Psoas muscle (tissue), 8 donors: ENCODE measurements around the gene RFLNA. TPM values are rescaled to one million over a fixed set of nuclear protein-coding genes. Genes with fewer than 3 reads are reported as not detected.

Experiments used
- ATAC-seq, 4 donors: fragments of 200-7000 bp; cut with Tn5 transposase; one replicate each; pipeline ENCODE4 v1.9.1; 2020; ENCODE audit warnings: moderate library complexity in 3 of 4, mild to moderate bottlenecking in 2 of 4
- DNase-seq, 2 donors: peaks; one replicate each; pipeline ENCODE4 v3.0.0-alpha.2; 2020
- H3K27ac ChIP-seq: fragments of 200-600 bp; one replicate; pipeline ENCODE4 v1.8.0; 2022
- H3K27me3 ChIP-seq, 3 donors: fragments of 200-600 bp in 1 of 3; one replicate each; pipeline versions ENCODE4 v1.6.1 to v1.8.0; 2013 to 2022; ENCODE audit warnings: low read length in 2 of 3, mild to moderate bottlenecking in 2 of 3, moderate library complexity in 1 of 3; ENCODE audit not compliant: insufficient read depth in 3 of 3
- H3K36me3 ChIP-seq, 2 donors: fragments of 200-600 bp in 1 of 2; one replicate each; pipeline versions ENCODE4 v1.6.1 to v1.8.0; 2013 to 2022; ENCODE audit warnings: low read depth in 1 of 2, mild to moderate bottlenecking in 1 of 2, moderate library complexity in 1 of 2; ENCODE audit not compliant: insufficient read depth in 1 of 2
- H3K4me1 ChIP-seq: fragments of 200-600 bp; one replicate; pipeline ENCODE4 v1.8.0; 2022
- H3K4me3 ChIP-seq: fragments of 200-600 bp; one replicate; pipeline ENCODE4 v1.8.0; 2022; ENCODE audit warnings: mild to moderate bottlenecking
- H3K9me3 ChIP-seq: fragments of 200-600 bp; one replicate; pipeline ENCODE4 v1.8.0; 2022
- CTCF ChIP-seq: fragments of 200-600 bp; IDR thresholded peaks from one replicate; pipeline ENCODE4 v1.8.0; 2022; ENCODE audit warnings: antibody characterized with exemption
- WGBS, 3 donors: extraction: QIAGEN DNeasy Blood & Tissue Kit; methylation state at CpG; one replicate each; pipeline versions ENCODE4 v1.1.6 to v1.1.7; 2013; 5-methylcytosine and 5-hydroxymethylcytosine counted together
- intact Hi-C, 2 donors: fragments of 100-400 bp; cut with DNase I; formaldehyde crosslinking; loops; one replicate each; pipeline versions ENCODE4 v1.11.0 to v1.14.2; 2022
- polyA plus RNA-seq, 3 donors: library from polyadenylated mRNA; stranded (reverse); fragments of 200-250 nt; gene quantifications; one replicate each; pipeline ENCODE4 v1.2.3, GENCODE V29; 2013
- total RNA-seq, 4 donors: library from RNA; stranded (reverse); fragmentation: NEBNext Ultra II Directional in 2 of 4; extraction: Animal tissue kit (Norgen Biotek cat#: 25700) in 2 of 4; gene quantifications; one replicate each; pipeline versions ENCODE4 v1.2.1 to v1.2.4, GENCODE V29; 2021 to 2023
- donor health status: healthy with polysubstance abuse.
- donor health status: DM: no; HTN: no; CAD: no; lungs with moderate emphysema.
- donor health status: Bipolar disorder and iron deficiency.
- donor health status: healthy.
- donor health status: DM: yes; HTN: yes; CAD: no.
- donor health status: DM: no; HTN: no; CAD: no.
- donor health status: DM: no; HTN: no; CAD: no.
- donor health status: DM: yes; HTN: yes; CAD: no.

Gene RFLNA
- total and polyA plus RNA-seq, 7 donors: 0.38 to 7.8 (median 0.70) TPM

DNA sequence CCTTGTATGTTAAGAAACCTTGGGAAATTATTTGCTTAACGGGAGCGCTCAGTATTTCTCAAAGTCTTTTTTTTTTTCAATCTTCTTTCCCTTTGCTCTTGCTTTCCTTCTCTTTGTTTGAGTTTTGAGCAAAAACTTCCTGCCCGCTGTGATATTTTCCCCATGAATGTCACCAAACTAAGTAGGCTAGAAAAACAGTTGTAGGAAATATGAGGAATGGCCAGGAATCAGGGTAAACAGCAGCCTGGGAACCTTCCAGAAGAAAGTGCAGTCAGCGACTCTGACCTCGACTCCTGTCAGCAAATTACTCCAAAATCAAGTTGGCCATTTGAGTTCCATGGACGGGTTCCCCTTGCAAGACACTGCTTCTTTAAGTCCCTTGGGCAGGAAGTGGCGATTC, 11.6 kb upstream of the RFLNA start:
- Histone ChIP-seq H3K27ac (no peak overlapping the region), H3K27me3 (peaks cover 0 to 28% (median under 1%) of the 10 kb centered on the region in 3 donors), H3K9me3 (peaks cover 6% of the 10 kb centered on the region), H3K4me3 (no peak overlapping the region), H3K4me1 (no peaks in the 10 kb centered on the region), H3K36me3 (no peaks in the 10 kb centered on the region)
- intact Hi-C loops: loop anchor here in 1 of 2 donors (10.0 kb wide), 1 partner anchor 129 kb away; no protein-coding TSS in a partner anchor
- DNase-seq: no peak
- ATAC-seq: no peak
- no peak for TF ChIP-seq CTCF
- WGBS, 3 donors: 49 to 53% (median 50%) methylated on average over 7 of the region's 7 CpGs

DNA sequence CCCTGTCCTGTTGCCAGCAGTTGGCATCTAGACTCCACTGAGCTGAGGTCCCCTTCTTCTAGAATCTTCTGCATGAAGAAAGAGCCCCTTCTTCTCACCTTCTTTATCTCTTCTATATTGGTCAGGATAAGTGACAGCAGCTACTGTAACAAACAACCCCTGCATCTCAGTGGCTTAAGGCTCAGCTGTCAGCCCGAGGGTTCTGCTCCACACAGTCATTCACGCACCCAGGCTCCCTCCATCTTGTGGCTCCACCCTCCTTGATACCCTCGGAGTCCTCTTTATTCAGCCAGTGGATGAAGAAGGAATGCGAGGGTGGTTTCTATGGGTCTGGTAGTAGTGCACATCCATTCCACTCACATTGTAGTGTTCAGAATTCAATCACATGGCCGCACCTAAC, 10.5 kb upstream of the RFLNA start:
- H3K27ac ChIP-seq: no peak overlapping the region
- peaks cover 6% of the 10 kb centered on the region for H3K9me3 ChIP-seq
- H3K4me3 ChIP-seq: no peak overlapping the region
- peaks cover 0 to 20% (median 0%) of the 10 kb centered on the region in 3 donors for H3K27me3 ChIP-seq
- H3K4me1 ChIP-seq: peaks cover 5% of the 10 kb centered on the region
- intact Hi-C loops: loop anchor here in 1 of 2 donors (10.0 kb wide), 1 partner anchor 130 kb away; no protein-coding TSS in a partner anchor
- ATAC-seq (no peak), DNase-seq (no peak)
- 90 to 96% (median 91%) methylated on average over 5 of the region's 5 CpGs for WGBS, 3 donors
- TF ChIP-seq CTCF: no peak
- H3K36me3 ChIP-seq: no peaks in the 10 kb centered on the region

DNA sequence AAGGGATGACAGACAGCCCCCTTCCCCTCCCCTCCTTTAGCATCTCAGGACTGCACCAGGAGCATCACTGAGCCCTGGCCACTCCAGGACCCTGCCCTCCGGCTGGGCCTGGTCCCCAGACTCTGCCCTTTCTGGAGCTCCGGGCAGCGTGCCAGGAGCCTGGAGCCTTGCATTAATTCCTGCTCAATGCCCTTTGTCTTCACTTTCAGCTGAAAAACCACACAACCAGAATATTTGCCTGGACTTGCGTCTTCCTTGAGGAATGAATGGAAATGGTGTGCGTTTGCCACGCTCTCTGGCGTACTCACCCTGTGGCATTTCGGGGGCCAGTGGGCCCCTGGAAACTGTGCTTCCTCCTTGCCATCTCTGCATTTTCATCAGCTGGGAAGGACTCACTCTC, 8.5 kb upstream of the RFLNA start:
- DNase-seq: no peak
- Histone ChIP-seq H3K36me3 (no peaks in the 10 kb centered on the region), H3K9me3 (peaks cover 6% of the 10 kb centered on the region), H3K4me1 (peaks cover 13% of the 10 kb centered on the region), H3K27me3 (peaks cover 0 to 6% (median 0%) of the 10 kb centered on the region in 3 donors), H3K4me3 (no peak overlapping the region), H3K27ac (no peak overlapping the region)
- ATAC-seq: no peak
- 61 to 71% (median 63%) methylated on average over 8 of the region's 8 CpGs for WGBS, 3 donors
- intact Hi-C loops: loop anchor here in 1 of 2 donors (5.0 to 10.0 kb wide), 2 partner anchors 54 to 132 kb away; no protein-coding TSS in a partner anchor
- TF ChIP-seq CTCF: no peak

- TF ChIP-seq CTCF: no peak
- H3K36me3 ChIP-seq: no peaks in the 10 kb centered on the region
- DNase-seq (no peak), ATAC-seq (no peak)
- H3K4me3 ChIP-seq: no peak overlapping the region
- no peak overlapping the region for H3K27ac ChIP-seq
- peaks cover 13% of the 10 kb centered on the region for H3K4me1 ChIP-seq
- WGBS, 3 donors: 74 to 80% (median 80%) methylated on average over 7 of the region's 7 CpGs
- intact Hi-C loops: loop anchor here in 1 of 2 donors (5.0 to 10.0 kb wide), 2 partner anchors 55 to 132 kb away; no protein-coding TSS in a partner anchor
- peaks cover 0 to 6% (median 0%) of the 10 kb centered on the region in 3 donors for H3K27me3 ChIP-seq
- H3K9me3 ChIP-seq: peaks cover 6% of the 10 kb centered on the region
Observed at GRCh38 chr12:124286971-124287370, 7.9 kb upstream of the RFLNA start.
